Endometrial microvascular endothelial cells (primary cell): ENCODE measurements around the gene ICE2. TPM values are rescaled to one million over a fixed set of nuclear protein-coding genes. Genes with fewer than 3 reads are reported as not detected.

Experiments used
- in situ Hi-C: cut with HindIII; loops from 2 replicates; pipeline ENCODE4 v1.10.0; 2017; ENCODE audit warnings: low sequenced_read_pairs, low pct_unique_long_range_greater_than_20kb; ENCODE audit errors: inconsistent ontology term
- total RNA-seq: library from RNA; depleted of rRNA; stranded (reverse); fragments of >200 nt; gene quantifications from one replicate; pipeline ENCODE4 v1.2.3, GENCODE V29; 2015; ENCODE audit errors: inconsistent ontology term

ICE2 gene
- total RNA-seq, 1 donor from 2014 or later: 23.0 TPM

DNA sequence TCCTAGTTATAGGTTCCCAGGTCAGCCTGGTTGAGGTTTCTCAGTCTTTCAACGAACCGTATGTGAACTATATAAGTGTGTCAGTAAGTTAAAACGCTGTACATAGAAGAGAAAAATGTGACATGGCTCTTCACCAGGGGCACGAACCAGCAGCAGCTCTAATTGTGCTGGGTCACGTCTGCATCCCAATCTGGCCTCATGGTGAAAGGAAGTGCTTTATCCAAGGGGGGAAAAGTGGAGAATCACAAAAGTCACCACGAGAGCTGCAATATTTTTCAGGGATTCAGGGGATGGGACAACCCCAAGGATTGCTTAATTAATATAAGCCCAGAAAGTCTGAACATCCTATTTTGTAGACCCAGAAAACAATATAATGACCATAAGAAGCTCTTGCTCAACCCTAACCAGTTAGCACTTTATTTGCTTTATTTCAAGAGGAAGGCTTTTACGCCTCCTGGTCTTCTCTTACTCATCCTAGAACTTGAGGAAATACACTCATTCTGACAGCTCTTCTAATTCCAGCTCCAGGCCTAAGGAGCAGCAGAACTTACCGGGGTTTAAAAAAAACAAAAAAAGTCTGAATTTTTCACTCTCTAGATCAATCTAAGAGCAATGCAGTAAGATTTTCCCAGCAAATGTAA, 97.7 kb downstream of the ICE2 start:
- in situ Hi-C loops: no loop called here

DNA sequence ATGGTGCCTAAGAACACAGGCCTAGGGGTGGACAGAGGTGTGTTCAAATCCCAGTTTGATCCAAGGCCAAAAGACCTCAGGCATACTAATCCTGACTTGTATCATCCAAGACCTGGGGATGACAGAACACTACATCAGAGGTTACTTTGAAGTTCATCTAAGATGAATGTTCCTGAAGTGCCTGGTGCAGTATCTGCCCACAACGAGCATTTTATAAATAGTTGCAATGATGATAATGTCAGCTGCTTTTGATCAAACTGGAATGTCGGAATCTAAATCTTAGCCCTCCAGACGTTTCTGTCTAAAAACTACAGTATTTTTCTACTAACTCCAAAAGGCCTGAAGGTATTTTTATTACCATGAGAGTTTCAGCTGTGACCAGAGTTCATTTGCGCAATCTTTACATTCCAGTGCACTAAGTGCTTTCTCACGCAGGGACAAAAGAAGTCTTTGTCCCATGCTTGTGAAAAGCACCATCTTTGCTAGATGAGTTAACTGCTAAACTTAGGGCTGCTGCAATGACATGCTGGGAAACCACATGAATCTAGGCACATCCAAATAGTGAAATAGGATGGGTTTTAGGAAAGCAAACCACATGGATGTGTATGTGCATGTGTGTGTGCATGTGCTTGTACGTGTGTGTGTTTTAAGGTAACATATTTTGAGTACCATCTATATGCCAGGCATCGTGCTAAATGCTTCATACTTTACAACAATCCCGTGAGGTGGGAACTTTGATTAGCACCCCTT, 99.2 kb downstream of the ICE2 start:
- in situ Hi-C loops: no loop called here

DNA sequence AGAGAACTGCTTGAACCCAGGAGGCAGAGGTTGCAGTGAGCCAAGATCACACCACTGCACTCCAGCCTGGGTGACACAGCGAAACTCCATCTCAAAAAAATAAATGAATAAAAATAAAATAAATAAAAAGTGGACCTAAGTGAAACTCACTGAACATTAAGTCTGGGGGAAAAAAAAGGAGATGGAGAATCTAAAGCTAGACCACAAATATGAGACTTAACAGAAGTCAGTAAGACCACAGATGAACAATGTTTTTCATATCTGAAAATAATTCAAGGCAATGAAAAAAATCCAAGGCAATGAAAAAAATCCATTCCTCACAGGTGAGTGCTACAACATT, 99.8 kb downstream of the ICE2 start:
- in situ Hi-C loops: no loop called here

DNA sequence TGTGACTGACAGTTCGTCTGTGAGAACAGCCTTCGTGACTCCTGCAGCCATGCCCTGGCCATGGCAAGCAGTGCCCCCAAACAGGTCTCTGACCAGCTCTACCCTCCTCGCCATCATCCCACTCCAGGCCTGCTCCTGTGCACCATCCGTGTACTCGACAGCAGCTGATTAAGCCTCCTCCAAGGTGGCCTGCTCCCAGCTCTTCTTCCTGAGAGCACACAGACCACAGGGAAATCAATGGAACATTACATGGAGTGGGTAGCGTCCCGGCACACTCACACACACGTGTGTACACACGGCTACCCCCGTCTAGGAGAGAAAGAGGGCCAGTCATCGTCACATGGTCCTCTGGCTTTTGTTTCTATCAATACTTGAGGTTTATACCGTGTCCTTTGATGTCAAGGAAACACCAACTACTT, 102.3 kb downstream of the ICE2 start:
- in situ Hi-C loops: no loop called here

DNA sequence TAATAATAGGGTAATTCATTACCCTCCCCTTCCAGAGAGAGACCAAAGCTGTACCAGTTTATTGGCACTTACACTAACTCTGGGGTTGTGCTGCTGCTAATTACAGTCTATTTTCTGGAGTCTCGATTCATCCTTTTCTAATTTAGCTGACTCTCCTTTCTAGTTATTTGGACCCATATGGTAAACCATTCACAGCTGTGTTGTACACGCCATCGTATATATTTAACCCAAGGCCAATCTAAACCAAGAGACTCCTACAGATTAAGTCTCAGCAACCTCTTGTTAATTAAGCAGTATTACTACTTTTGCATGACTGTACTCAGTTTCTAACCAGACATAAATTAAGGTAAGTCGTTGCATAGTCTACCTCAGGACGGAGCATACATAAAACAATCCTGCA, 103.6 kb downstream of the ICE2 start:
- in situ Hi-C loops: no loop called here

DNA sequence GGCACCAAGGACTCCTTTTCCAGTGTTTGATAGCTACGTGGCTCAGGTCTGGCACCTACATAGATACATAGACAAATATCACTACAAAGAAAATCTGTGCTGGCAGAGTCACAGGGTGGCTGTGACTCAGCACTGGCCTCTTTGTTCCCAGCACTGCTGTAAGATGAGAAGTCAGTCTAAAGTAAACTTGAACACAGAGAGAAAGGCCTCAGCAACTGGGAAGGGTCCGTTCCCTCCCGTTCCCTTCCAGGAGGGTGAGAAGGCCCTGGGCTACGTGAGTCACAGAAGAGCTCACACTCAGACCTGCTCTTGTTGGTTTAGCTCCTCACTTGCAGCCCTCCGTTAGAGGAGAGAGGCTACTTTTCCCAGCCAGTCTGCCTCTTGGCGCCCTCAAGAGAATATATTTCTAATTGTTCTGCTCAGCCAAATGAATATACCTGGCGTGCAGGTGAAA, 104.3 kb downstream of the ICE2 start:
- in situ Hi-C loops: no loop called here

DNA sequence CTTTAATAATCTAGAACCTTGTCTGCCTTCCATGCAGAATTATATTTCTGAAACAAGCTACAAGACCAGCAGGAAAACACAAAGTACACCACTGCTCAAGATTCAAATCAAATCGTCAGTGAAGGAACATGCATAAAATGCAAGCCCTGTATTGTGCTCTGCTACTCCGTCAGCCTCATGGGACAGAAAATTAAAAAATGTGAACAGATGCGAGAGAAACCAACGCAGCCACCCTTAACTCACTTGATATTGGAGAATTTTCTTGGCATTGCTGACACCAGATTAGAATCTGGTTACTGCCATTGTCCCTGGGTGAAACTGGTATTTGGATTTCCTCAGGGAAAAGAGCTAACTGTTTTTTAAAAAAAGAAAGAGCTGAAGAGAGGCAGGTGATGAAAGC, 104.7 kb downstream of the ICE2 start:
- in situ Hi-C loops: no loop called here

DNA sequence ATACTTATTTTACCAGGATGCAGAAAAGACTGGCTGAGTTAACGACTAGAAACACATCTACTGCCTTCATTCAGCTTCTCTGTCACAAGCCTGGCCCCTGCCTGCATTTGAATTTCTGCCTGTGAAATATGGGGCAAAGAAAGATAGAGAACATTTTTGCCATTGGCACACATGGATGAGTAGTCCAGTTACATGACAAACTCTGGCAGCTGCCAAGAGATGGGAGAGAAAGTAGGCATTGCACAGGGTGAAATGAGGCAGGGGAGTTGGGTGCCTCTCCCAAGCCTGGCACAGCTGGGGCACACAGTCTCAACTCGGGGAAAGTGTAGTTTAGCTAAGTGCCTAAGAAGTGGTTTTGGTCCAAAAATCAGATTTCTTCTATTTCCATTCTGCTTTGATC, 105.2 kb downstream of the ICE2 start:
- in situ Hi-C loops: no loop called here

DNA sequence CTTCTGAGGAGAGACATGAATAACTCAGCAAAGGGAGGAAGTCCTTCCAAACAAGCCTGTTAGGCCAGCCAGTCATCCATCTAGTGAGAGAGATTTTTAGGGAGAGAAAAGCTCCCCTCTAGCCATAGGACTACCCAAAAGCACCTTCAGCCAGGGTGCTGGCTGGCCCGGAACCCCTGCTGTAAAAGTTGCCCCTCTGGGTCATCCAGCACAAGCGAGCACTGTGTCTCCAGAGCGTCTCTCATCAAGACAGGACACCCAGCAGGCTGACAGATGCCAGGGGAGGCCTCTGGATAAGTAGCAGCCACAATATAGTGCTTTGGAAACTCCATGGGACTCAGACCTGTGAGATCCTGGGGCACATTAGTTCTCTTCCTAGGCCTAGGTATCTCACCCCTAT, 105.6 kb downstream of the ICE2 start:
- in situ Hi-C loops: no loop called here

DNA sequence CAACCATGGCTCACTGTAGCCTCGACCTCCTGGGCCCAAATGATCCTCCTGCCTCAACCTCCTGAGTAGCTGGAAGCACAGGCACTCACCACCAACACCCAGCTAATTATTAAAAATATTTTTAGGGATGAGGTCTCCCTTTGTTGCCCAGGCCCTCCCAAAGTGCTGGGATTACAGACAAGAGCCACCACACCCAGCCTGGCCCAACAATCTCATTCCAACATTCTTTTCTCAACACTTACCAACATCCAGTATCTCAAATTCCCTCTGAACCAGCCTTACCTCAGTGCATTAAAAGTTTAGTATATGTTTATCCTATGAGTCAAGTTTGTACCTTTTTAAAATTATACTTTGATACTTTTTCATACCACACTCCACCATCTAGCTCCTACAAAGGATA, 106.2 kb downstream of the ICE2 start:
- in situ Hi-C loops: no loop called here

DNA sequence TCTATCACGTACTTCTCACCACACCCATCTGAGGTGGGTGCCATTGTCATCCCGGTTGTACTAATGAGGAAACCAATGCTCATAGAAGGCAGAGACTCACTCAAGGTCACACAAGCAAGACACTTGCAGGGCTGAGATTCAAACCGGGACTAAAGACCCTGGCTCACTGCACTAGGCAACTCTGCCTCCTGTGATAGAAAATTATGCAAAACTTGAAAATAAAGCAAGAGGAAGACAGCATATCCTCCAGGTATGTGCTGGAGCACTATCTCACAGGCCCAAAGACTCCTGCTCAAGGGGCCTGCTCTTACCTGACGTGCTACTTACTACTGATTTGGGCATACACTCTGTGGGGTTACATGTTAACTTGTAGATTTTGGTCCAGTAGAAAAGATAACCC, 106.7 kb downstream of the ICE2 start:
- in situ Hi-C loops: no loop called here

DNA sequence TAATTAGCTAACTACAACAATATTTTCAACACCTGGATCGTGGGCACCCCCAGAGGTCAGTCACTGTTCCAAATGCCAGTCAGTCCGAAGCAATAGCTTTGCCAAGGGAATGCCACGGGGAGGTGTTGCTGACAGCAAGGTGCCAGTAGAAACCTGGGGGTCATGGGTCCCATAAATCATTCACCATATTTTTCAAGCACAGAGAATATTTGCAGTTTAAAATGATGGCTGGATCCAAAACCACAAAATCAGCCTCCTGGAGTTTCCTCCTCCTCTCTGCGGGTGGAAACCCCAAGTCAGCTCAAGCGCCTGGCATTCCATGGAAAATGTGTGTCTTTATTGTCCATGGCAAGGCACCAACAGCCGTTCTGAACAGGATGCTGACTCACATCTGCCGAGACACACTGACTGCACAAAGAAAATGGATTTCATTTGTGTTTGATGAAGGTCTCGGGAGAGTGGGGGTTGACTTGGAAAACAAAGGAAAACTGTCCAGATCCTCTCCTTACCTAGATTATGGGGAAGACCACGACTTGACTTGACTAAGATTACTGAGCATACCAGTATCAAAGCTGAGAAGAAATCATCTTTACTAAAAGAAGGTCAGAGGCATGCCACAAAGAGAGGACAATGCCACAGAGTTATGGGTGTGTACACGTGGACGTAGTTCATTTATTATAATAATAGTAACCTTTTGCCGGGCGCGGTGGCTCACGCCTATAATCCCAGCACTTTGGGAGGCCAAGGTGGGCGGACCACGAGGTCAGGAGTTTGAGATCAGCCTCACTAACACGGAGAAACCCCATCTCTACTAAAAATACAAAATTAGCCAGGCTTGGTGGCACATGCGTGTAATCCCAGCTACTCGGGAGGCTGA, 107.5 kb downstream of the ICE2 start:
- in situ Hi-C loops: no loop called here

DNA sequence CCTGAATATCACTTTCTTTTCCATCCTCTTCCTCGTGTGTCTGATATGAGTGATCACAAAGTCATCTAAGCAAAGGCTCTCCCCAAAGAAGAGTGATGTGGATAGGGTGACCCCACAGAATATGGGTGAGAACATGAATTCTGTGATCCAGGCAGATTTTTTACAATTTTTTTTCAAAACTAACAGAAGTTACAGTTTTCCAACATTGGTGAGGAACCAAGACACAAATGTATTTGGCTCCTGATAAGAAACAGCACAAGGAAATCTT, 108.1 kb downstream of the ICE2 start:
- in situ Hi-C loops: no loop called here

DNA sequence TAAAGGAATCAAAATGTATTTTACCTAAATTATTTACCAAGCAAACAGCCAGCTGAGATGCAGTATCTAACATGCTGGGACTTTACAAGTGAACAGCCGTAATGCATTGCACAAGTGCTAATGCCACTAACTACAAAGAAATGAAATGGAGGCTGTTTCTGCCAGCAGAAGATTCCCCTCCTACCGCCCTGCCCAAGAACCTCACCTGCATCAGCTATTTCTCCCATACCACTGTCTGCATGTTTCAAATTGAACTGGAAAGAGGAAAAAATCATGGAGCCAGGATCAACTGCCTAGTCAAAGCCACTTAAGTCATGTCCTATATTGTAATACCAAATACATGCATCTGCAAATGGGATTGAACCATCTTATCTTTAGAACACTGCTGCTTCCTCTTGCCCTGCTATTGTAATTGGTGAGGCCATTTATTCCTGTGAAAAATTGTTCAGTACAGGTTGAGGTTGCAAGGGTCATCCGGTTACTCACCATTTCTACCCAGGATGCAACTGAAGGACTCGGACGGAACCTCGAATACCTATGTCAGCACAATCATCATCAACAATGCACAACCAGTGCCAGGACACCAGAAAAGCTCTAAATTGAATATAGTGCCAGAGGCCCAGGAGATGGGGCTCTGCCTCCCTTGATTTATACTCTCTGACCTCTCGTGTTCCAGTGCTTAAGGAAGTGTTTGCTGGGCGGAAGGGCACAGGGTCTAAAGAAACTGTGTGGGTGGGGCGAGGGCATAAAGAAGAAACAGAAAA, 108.7 kb downstream of the ICE2 start:
- in situ Hi-C loops: no loop called here

DNA sequence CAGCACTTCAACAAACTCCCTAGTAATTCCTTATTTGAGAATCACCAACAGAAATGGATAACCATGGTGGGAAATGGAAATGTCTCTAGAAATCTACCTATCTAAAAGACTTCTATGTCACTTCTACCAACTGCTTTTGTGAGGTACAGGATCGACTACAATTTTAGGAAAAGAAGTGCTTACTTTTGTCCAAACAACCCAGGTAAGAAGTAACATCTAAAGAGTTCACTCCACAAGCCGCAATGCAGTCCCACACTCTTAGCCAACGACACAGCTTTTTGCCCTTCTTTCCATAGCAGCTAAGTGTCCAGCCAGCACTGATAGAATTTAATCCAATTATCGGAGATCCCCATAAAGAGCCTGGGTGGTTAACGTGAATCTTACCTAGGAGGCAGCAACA, 109.2 kb downstream of the ICE2 start:
- in situ Hi-C loops: no loop called here

Other genes starting within 250 kb of the ICE2 start
- 5,865 TPM for gene ANXA2, start 81.2 kb downstream of the ICE2 start, total RNA-seq